NCI-H226 (cell line): ENCODE measurements around the gene E2F7.

Experiments used
- DNase-seq: peaks from one replicate; pipeline ENCODE4 v3.0.0-alpha.2; 2015

The E2F7 gene

DNA sequence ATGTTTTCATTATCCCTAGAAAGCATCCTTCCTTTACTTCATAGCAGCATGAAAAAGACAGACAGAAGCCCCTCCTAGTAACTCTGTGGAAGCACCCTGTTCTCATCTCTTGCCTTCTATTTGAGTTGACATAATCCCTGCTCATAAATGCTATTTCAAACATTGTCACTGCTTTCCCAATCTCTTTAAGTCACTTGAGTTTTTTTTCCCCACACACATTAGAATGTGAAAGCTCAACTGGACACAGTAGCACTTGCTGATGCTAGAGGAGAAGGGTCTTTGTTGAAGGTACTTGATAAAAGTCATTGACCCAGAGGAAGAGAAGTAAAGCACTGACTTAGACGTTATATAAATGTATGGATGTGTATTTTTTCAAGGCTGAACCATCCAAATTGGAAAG lies 3.0 kb downstream of the E2F7 start:
- DNase-seq = no peak

DNA sequence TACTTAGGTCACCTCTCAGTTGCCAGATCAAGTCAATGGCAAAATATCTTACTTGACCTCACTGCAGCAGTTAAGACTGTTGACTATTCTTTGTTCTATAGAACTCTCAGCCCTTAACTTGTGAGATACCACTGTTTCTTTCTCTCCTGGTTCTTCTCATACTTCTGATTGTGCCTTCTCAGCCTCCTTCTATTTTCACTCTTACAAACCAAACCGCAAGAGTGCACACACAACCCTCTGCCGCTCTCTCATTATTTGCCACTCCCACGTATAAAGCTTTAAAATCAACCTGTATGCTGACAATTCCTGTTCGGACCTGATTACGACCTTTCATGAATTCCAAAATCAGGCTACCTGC lies 4.5 kb downstream of the E2F7 start:
- DNase-seq = no peak

DNA sequence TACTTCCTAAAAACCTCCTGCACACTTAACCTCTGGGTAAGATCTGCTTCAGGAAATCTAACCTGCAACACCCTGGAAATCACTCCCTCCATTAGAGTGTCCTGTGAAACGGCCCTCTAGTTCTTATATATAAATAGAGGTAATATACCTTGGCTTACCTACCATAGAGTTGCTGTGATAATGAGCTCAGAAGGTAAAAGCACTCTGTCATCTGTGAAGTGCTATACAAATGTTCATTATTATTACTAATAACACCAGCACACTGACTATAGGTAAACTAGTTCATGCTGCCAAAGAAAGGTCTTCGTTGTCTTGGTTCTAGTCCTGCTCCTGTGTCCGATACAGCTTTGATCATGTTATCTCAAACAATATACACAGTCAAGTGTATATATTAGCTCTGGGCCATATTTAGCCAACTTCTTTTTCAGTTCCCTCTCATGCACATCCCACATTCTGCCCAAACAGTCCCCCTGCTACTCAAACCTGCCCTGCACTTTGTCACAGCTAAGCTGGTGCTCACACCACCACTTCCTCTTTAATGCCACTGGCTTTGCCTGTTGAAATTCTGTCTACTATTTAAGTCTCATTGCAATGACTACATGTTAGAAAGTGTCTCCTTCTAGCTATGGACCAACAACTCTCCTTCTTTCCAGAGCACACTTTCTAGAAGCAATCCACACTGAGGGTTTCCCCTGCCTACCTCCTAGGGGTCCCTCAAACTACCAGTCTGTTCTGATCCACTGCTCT lies 5.1 kb downstream of the E2F7 start:
- no peak for DNase-seq

DNA sequence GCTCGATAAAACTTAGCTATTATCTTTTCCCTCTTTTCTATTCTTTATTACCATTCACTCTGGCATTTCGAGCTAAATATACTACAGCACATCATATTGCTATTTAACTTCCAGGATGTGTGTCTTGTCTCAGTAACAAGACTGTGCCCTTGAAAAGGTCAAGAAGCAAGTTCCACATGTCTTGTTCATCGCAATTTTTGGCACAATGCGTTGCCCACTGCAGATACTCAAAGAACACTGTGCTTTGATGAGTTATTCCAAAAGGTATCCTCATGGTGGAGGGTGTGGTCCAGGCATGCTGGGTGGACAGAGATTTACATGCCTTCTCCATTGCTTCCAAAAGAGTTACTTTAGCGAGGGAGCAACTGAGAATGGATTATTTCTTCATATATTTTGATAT lies 6.6 kb downstream of the E2F7 start:
- DNase-seq = peak; percentile 28

DNA sequence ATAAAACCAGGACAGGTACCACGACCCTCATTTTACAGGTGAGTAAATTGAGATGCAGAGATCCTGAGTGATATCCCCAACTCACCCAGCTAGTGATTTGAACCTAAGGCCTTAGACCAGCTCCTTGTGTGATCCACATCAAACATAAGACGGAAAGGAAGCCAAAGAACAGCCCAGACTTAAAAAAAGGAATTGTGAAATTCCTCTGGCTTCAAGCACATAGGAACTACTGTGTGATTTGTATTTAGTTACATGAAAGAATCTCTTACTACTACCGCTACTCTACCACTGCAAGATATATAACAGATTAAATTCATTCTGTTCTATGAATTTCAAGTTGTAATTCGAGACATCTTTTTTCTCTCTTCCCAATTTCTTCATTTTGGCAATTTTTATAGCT lies 10.5 kb downstream of the E2F7 start:
- DNase-seq = no peak

DNA sequence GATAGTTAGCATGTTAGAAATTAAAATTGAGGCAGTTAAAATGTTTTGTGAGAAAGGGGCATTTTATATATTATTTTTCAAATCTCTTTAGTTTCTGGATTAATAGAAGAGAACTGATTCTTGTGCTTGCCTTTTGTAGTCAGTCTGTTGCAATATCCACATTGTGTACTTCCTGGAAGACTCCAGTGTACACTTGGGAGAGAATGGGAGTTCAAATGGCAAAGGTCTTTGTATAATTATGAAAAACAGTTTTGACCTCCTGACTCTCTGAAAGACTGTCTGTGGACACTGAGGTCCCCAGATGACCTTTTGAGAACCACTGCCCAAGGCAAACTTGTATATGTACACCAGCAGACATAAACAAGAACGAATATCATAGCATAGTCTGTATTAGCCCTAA lies 12.1 kb downstream of the E2F7 start:
- DNase-seq = no peak

DNA sequence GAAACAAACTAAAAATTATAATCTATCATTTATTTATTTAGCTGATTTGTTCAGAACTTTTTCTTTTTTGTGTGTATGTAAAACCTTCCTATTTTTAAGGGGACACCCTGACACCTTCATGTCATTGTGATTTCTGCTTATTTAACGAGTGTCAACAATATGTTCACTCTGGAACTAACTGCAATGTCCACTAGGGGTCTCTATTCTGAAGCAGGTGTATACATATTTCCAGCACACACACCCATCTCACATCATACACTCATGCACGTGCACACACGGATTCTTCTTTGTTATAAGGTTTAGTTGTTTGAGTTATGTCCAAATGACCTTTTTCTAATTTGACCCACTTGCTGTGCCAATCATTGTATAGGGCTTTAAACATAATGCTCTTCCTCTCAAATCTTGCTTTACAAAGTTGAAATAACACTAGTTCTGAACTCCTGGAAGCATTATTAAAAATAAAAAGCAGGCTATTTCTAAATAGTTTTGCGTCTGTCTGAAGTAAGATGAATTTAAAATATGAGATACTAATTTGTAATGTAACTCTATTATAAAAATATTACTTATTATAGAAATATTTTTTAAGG lies 15.5 kb downstream of the E2F7 start:
- peak; percentile 37 for DNase-seq

DNA sequence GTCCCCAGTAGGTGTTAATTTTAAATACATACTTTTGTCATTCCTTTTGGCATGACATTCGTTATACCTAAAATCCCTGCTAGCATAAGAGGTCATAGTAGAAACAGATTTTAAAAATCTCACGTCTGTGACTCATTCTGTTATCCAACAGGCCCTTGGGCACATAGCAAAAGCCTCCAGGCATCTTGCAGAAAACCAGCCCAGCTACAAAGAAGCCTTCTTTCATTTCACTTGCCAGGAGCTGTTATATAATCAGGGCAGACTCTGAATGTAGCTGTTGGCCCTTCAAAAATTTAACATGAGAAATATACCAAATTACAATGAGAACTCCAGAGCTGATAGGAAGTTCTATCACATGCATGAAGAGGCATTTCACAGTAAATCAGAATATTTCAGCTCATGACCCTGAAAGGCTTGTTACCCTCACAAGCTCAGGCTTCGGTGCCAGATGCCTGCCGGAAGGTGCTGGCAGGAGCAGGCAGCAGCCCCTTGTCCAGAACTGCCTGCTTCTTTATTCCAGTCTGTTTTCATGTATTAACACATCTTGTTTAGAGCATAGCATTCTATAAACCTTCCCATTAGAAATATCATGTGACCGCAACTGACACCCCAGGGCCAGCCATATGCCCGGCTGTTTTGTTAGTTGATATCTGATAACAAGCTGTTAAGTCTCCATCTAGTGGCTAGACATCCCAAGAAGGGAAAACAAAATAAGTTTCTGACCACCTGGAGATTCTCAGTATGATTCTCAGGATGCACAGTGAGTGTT lies 17.8 kb downstream of the E2F7 start:
- DNase-seq = no peak

DNA sequence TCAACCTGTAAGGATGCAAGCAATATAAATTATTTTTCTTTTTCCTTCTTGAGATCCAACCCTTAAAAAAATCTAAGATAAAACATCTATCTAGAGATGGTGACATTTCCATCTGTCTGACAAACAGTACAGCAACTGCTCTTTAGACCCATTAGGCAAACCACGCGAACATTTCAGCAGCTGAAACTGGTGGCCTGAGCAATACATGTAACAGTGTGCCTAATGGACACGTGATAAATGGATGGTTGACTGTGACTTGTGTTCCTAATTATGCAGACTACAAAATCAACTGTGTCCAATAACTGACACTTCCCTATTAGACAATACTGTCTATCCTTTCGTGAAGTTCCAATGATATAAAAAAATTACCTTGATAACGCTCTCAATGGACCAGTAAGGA lies 18.9 kb downstream of the E2F7 start:
- no peak for DNase-seq

DNA sequence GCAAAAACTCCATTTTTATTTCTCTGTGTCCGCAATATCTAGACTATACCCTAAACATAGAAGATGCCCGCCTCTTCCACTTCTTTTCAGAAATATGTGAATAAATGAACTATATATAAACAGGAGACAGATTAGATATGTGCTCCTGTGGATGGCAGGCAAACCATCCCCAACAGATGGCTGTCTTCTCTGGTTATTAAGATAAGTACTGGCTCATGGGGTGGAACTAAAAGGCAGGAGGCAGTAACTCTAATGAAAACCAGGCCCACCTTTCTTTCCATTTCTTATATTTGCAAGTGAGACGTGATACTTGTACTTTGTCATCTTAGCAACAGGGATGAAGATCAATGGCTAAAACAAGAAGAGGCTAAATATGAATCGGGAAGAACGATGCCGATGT lies 20.2 kb downstream of the E2F7 start:
- DNase-seq = no peak

DNA sequence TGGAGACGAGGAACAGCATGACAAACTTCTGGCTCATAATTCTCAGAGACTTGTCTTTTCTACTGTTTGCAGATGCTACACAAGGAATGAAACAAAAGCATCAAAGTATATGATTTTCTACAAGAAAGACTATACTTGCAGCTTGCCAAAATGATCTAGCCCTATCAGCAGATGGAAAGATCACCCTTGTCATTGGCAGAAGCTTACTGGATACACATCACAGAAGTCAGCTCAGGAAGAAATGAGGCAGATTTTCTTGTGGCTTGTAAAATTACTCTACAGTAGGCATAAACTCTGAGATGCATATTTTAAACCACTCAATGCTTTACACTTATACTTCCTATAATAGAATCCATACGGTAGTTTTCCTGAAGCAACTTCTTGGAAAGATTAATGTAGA lies 20.6 kb downstream of the E2F7 start:
- DNase-seq = no peak

DNA sequence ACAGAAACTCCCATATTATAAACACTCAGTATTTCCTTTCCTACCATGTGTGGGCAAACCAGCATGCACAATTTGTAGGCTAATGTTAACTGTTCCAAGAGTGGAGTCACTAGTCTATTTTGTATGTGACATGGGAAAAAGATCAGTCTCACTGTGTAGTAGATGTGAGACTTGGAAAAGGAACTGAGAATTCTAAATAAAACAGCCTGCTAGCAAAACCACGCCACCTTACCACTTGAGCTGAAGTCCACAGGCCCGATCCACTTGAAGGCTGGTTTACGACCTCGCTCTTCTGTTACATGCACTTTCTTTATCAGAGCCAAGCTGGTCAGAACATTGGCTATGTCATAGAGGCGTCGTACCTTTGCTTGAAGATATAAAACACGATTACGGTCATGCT lies 22.5 kb downstream of the E2F7 start:
- DNase-seq = no peak

DNA sequence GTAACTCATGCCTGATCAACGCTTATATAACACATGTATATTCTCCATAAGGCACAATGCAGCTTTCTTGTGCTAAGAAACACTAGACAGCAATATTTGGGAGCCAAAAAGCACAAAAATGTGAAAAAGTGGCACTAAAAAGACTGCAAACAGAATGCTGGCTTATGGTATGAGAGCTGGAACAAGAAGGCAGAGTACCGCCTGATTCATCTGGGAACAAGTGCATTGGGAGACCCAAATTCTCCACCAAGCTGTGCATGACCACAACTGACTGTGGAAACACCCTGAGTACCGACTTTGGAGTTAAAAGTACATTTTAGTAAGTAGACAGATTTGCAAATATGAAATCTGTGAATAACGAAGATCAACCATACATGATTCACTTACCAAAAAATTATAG lies 25.1 kb downstream of the E2F7 start:
- no peak for DNase-seq

DNA sequence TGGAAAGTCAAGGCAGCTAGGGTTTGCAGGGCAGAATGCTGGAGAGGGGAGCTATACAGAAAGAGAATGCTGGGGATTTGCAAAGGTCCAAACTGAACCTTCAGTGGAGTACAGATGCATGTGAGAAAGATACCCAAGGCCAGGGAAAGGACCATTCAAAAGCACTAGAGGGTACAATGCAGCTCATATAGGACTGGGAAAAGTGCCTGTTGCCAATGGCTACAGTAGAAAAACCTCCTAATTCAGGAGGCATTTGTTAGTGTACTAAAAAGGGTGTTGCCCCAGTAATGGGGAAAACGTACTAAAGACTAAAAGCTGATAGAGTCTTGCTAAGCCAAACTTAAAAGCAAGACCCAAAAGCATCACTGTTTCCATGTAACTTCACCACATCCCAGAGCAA lies 30.1 kb downstream of the E2F7 start:
- DNase-seq = no peak

DNA sequence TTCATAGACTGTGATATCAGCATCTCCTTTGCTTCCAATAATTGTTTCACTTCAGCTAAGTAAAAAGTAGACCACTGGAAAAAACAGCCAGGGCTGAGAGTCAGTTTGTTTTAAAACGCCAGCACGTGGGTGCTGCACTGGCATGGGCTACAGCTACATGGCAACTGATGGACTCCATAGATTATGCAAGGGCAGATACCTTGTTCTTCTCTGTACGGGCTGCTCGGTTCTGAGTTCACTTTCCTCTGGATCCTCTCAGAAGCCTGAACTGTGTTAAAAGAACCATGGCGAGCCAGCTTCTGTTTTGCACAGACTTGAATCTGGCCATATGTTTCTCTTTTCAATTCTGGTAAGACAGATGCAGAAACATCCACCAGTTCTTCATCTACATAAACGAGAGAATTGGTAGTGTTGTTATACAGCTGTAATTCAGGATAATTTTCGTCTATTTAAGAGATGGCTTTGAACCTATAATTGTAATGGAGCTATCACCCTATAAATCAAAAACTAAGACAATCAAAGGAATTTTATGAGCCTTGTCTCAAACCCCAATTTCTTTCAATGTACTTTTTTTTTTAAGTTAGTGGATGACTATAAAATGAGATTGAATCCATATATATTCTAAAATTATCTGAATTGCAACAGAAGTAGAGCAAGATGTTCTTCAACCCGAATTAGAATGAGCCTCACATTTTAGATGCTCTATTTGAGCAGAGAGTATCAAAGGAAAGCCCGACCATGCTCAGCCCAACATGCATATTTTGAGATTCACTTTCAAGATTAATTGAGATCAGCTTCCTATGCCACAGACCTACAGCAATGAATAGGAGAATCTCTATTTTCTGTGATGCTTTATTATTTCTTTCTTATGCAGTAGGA lies 31.5 kb downstream of the E2F7 start:
- no peak for DNase-seq

DNA sequence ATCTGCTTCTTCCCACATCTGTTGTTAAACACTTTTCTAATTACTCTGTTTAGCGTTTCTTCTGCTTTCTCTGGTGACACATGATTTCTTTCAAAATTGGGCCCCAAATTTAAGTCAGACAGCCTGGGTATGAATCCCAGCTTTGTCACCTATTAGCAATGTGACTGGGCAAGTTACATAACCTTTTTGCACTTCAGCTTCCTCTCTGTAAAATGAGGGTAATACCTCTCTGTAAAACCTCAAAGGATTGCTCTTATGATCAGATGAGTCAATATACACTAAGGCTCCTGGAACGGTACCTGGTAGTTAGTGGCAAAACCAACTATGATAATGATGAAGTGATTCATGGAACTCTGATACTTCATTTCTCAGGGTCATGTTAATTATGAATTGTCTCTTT lies 33.0 kb downstream of the E2F7 start:
- peak; percentile 76 for DNase-seq

DNA sequence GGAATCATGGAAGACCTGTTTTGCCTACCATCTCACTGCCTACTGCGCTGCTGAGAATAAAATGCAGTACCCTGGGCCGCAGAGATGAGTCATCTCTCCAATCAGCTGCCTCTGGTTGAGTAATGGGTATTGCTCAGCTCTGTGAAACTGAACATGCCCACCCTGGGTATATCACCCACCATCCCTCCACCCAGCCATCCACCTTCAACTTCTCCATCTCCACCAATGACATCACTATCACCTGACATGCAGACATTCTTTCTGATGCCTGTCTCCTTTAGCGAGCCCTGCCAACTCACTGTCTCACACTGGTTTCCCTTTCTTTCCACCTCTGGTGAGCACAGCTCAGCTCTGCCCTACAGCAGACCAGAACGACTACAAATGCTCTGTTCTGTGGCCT lies 33.6 kb downstream of the E2F7 start:
- DNase-seq = peak; percentile 89

DNA sequence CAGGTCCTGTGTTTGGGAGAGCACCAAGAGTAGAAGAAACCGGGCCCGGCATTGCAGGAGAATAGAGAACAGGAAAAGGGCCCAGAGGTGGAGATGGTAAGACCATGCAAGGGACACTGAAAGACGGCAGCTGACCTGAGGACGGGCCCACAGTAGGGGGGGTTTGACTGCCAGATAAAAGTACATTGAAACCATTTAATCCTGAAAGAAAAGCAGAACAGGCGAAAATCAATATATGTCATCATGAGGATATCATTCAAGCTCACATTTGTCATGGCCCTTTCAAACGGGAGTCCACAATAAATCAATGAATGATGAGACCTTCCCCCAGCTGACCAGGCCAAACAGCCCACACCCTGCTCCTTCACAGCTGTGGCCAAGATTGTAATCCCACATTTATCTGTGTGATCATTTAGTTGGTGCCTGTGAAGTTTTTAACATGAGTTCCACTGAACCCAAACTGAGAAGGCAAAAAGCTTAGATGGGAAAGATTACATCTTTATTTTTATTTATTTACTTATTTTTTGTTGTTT lies 39.5 kb downstream of the E2F7 start:
- no peak for DNase-seq

DNA sequence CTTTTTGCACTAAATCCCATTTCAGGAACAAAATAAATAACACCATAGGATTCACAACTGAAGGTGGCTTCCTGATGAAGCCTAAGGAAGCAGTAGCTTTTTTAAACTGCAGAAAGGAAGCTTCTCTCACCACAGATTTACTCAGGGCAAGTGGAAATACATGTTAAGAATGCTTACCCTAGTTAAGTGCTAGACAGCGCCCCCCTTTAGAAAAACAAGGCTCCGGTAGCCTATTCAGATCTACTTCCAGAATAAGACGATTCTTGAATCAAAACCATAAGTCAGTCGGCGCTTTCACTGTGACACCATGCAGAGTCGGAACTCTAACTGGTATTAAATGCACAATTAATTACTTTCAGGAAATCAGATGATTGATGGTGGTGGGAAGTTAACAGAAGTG lies 41.9 kb downstream of the E2F7 start:
- DNase-seq = no peak

DNA sequence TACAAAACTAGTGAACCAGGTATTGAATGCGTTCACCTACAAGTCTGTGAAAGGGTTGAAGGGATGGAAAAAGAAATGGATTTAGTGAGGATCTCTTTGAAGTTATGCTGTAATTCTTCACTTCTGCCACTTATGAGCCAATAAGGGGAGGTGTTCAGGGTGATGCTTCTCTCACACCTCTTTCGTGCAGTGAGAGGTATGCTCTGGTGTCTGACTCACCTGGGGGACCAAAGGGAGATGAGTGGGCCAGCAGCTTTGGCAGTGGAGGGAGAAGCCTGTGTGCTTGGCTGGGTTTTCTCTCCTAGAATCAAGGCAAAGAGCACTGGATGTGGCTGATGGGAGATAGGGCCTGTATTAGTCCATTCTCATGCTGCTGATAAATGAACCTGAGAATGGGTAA lies 45.4 kb downstream of the E2F7 start:
- DNase-seq = no peak

DNA sequence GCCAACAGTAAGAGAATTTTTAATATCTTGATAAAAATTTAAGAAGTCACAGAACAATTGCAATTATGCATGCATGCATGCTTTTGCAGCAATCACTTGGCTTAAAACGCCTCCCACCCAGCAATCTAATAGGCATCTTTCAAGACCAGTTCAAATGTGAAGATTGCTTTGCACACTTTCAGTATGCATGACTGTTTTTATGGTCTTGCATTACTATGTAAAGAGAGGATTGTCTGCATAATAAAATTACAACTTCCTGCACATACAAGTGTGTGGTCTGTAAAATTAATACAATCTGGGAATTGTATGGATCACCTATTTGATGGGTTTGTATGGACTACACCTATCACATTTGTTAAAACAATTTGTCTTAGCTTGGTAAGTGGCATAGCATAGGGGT lies 48.8 kb downstream of the E2F7 start:
- no peak for DNase-seq

DNA sequence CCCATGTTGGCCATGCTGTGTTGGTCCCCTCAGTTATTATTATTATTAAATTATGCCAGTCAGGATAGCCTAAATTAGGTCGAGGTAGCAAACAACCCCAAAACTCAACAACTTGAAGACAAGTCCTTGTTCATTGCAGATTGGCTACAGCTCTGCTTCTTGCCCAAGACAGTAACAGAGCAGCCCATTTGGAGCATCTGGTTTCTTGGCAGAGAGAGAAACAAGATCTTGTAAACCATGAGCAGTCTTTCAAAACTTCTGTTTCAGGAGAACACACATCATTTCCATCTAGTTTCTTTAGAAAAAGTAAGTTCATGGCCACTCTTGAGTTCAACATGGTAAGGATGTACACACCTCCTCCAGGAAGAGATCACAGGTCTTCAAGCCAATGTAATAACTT lies 52.3 kb downstream of the E2F7 start:
- DNase-seq = no peak
